ENCODE measurements around the gene ABR. TPM values are rescaled to one million over a fixed set of nuclear protein-coding genes. Genes with fewer than 3 reads are reported as not detected.

Gene ABR
- total and polyA plus RNA-seq, 2 of the 13 experiments (the other 11 are each of a cell fraction or from before 2014, with no cell fraction given) = 12.4 to 40.4 TPM

DNA sequence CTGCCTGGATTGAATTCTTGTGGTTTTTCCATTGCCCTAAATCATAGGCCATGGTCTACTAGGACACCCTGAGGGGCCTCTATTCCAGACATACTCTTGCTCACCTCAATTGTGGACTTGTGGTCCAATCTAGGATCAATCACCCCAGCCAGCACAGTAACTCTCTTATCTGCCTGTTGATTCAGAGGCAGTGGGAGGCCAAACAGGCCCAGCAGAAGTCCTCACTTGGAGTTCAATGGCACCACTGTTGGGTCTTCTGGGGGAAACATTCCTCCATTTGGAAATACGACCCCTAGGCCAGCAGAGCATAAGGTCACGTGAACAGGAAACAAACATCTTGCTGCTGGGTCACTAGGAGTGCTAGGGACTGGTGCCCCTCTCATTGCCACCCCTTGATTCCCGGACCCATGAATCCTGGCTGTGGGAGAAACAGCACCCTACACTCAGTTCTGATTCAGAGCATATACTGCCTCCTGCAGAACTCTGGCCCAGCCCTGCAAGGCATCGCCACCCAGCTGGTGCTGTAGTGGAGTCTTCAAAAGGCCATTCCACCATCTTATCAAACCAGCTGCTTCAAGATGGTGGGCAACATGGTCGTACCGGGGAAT lies 193.4 kb downstream of the ABR start (continued):
- TF ChIP-seq, protein P1, sequence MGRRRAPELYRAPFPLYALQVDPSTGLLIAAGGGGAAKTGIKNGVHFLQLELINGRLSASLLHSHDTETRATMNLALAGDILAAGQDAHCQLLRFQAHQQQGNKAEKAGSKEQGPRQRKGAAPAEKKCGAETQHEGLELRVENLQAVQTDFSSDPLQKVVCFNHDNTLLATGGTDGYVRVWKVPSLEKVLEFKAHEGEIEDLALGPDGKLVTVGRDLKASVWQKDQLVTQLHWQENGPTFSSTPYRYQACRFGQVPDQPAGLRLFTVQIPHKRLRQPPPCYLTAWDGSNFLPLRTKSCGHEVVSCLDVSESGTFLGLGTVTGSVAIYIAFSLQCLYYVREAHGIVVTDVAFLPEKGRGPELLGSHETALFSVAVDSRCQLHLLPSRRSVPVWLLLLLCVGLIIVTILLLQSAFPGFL (CRISPR knock-in tag; IDR thresholded peaks at IDR 0.05) = no peak
- TF ChIP-seq PPARG (CRISPR knock-in tag; conservative IDR thresholded peaks at IDR 0.05) (no peak), ZNF614 (CRISPR knock-in tag; IDR thresholded peaks at IDR 0.05; ENCODE audit: borderline replicate concordance) (no peak), CEBPB (IDR thresholded peaks at IDR 0.05; ENCODE audit: borderline replicate concordance, low read depth, low read length) (no peak), SOX5 (CRISPR knock-in tag; IDR thresholded peaks at IDR 0.05; ENCODE audit: borderline replicate concordance) (peak; percentile 22; the same call in 1 of the 2 replicates), SETDB1 (CRISPR knock-in tag; IDR thresholded peaks at IDR 0.05; ENCODE audit: borderline replicate concordance) (no peak), RCOR2 (CRISPR knock-in tag; IDR thresholded peaks at IDR 0.05) (no peak), ZNF430 (CRISPR knock-in tag; IDR thresholded peaks at IDR 0.05) (no peak), SATB2 (CRISPR knock-in tag; IDR thresholded peaks at IDR 0.05) (no peak), KLF16 (CRISPR knock-in tag; IDR thresholded peaks at IDR 0.05) (no peak), MZF1 (CRISPR knock-in tag; IDR thresholded peaks at IDR 0.05; ENCODE audit: borderline replicate concordance) (no peak), HHEX (CRISPR knock-in tag; IDR thresholded peaks at IDR 0.05) (peak; percentile 56; the same call in 1 of the 2 replicates), NCOA2 (CRISPR knock-in tag; IDR thresholded peaks at IDR 0.05) (0 out of 2 replicates have a peak, but pooled peaks have one; percentile 42), ZSCAN21 (CRISPR knock-in tag; IDR thresholded peaks at IDR 0.05; ENCODE audit: borderline replicate concordance) (no peak), ISL2 (CRISPR knock-in tag; IDR thresholded peaks at IDR 0.05) (no peak), IKZF4 (CRISPR knock-in tag; IDR thresholded peaks at IDR 0.05; ENCODE audit: borderline replicate concordance, low read depth, not compliant biosample characterization) (no peak), RBM22 (optimal IDR thresholded peaks at IDR 0.05; ENCODE audit: low read length) (no peak), ZNF12 (CRISPR knock-in tag; IDR thresholded peaks at IDR 0.05) (no peak), ZNF205 (CRISPR knock-in tag; IDR thresholded peaks at IDR 0.05) (no peak), IRF2 (CRISPR knock-in tag; IDR thresholded peaks at IDR 0.05) (no peak), RXRA (CRISPR knock-in tag; IDR thresholded peaks at IDR 0.05) (peak; percentile 42; the same call in 1 of the 2 replicates), ZBTB38 (CRISPR knock-in tag; IDR thresholded peaks at IDR 0.05) (no peak), MBNL3 (CRISPR knock-in tag; conservative IDR thresholded peaks at IDR 0.05) (no peak), ZMYM4 (CRISPR knock-in tag; IDR thresholded peaks at IDR 0.05) (no peak), HNRNPH1 (optimal IDR thresholded peaks at IDR 0.05; ENCODE audit: low read depth, low read length) (no peak), ZNF44 (CRISPR knock-in tag; IDR thresholded peaks at IDR 0.05) (no peak), PHF21A (CRISPR knock-in tag; IDR thresholded peaks at IDR 0.05) (peak; percentile 42; the same call in 1 of the 2 replicates)
- TF ChIP-seq, protein P2, sequence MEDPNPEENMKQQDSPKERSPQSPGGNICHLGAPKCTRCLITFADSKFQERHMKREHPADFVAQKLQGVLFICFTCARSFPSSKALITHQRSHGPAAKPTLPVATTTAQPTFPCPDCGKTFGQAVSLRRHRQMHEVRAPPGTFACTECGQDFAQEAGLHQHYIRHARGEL (CRISPR knock-in tag; IDR thresholded peaks at IDR 0.05) = no peak
- TF ChIP-seq, protein P3, sequence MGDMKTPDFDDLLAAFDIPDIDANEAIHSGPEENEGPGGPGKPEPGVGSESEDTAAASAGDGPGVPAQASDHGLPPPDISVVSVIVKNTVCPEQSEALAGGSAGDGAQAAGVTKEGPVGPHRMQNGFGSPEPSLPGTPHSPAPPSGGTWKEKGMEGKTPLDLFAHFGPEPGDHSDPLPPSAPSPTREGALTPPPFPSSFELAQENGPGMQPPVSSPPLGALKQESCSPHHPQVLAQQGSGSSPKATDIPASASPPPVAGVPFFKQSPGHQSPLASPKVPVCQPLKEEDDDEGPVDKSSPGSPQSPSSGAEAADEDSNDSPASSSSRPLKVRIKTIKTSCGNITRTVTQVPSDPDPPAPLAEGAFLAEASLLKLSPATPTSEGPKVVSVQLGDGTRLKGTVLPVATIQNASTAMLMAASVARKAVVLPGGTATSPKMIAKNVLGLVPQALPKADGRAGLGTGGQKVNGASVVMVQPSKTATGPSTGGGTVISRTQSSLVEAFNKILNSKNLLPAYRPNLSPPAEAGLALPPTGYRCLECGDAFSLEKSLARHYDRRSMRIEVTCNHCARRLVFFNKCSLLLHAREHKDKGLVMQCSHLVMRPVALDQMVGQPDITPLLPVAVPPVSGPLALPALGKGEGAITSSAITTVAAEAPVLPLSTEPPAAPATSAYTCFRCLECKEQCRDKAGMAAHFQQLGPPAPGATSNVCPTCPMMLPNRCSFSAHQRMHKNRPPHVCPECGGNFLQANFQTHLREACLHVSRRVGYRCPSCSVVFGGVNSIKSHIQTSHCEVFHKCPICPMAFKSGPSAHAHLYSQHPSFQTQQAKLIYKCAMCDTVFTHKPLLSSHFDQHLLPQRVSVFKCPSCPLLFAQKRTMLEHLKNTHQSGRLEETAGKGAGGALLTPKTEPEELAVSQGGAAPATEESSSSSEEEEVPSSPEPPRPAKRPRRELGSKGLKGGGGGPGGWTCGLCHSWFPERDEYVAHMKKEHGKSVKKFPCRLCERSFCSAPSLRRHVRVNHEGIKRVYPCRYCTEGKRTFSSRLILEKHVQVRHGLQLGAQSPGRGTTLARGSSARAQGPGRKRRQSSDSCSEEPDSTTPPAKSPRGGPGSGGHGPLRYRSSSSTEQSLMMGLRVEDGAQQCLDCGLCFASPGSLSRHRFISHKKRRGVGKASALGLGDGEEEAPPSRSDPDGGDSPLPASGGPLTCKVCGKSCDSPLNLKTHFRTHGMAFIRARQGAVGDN (CRISPR knock-in tag; IDR thresholded peaks at IDR 0.05) = 0 out of 2 replicates have a peak, but pooled peaks have one; percentile 16
